HG02759 (cell line): ENCODE measurements around the gene KLK1.
"Not testable (repeated sequence)": the region's sequence is repeated elsewhere in the genome, so short reads cannot be mapped to it uniquely, and the experiment has no call there.

Experiments used
- ATAC-seq: cut with Tn5 transposase; IDR thresholded peaks from one replicate; pipeline ENCODE4 v1.9.1; 2021; ENCODE audit warnings: mild to moderate bottlenecking, moderate library complexity; ENCODE audit not compliant: unreplicated experiment

KLK1 gene

GRCh38 chr19:50770164-50770563, 53.4 kb downstream of the KLK1 start, which contains the start of gene GPR32:
Gene GPR32 (plus strand): TSS chr19:50770464. CDS start chr19:50770601, 137 bp downstream.
- ATAC-seq = not testable (repeated sequence)
